Measurements from ENCODE around the gene UBE2D1.

UBE2D1 gene

GRCh38 chr10:58351616-58352578 lies 17.1 kb downstream of the UBE2D1 start:
- TF ChIP-seq CTCF (IDR thresholded peaks at IDR 0.05; ENCODE audit: extremely low read depth, missing control alignments): no peak
- no peak for DNase-seq (ENCODE audit: low spot score)

GRCh38 chr10:58352956-58353610 lies 18.3 kb downstream of the UBE2D1 start:
- DNase-seq (ENCODE audit: low spot score): no peak
- no peak for TF ChIP-seq CTCF (IDR thresholded peaks at IDR 0.05; ENCODE audit: extremely low read depth, missing control alignments)

GRCh38 chr10:58356756-58357155 lies 21.9 kb downstream of the UBE2D1 start:
- DNase-seq (ENCODE audit: low spot score): no peak
- no peak for TF ChIP-seq CTCF (IDR thresholded peaks at IDR 0.05; ENCODE audit: extremely low read depth, missing control alignments)

- no peak for DNase-seq (ENCODE audit: low spot score)
- TF ChIP-seq CTCF (IDR thresholded peaks at IDR 0.05; ENCODE audit: extremely low read depth, missing control alignments): no peak
These were observed 23.6 kb downstream of the UBE2D1 start for GRCh38 chr10:58358314-58358933.

GRCh38 chr10:58358947-58359346 lies 24.1 kb downstream of the UBE2D1 start:
- no peak for DNase-seq (ENCODE audit: low spot score)
- no peak for TF ChIP-seq CTCF (IDR thresholded peaks at IDR 0.05; ENCODE audit: extremely low read depth, missing control alignments)

GRCh38 chr10:58359541-58359940 lies 24.7 kb downstream of the UBE2D1 start:
- no peak for DNase-seq (ENCODE audit: low spot score)
- TF ChIP-seq CTCF (IDR thresholded peaks at IDR 0.05; ENCODE audit: extremely low read depth, missing control alignments): no peak
